NB4 (cell line): Measurements from ENCODE around the gene KIAA1217.

ENCODE experiments used
- MYC ChIP-seq: IDR thresholded peaks from 2 replicates; pipeline ENCODE4 v1.6.1; 2011; ENCODE audit warnings: low read depth, low read length
- POLR2A ChIP-seq: IDR thresholded peaks from 2 replicates; pipeline ENCODE4 v1.6.1; 2011; ENCODE audit warnings: mild to moderate bottlenecking; ENCODE audit not compliant: insufficient read length; ENCODE audit errors: extremely low read depth
- TF ChIP-seq, protein P1 (sequence below): IDR thresholded peaks from one replicate; pipeline ENCODE4 v1.5.1; 2012; ENCODE audit warnings: low read depth, low read length

DNA sequence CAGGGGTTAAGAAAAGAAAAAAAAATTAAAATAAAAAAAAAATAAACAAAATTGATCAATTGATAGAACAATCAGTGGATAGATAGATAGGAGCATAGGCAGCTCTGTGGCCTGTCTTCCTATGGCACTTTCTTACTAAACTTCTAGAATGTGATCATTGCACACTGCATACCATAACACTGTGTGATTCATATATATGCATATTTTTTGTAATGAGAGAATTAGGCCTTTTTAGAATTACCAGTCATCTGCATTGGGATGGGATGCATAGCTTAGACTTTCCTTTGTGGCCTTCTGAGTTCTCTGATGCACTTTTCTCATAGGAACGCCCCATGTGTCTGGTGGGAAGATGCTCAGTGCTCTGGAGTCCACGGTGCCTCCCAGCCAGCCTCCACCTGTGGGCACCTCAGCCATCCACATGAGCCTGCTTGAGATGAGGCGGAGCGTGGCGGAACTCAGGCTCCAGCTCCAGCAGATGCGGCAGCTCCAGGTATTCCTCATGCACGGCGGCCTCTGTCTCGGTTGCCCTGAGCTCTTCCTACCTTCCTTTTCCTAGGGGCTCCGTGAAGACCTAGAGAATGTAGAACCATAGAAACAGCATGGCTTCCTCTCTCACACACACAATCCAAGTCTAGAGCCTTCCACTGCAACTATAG, 292.2 kb downstream of the KIAA1217 start:
- TF ChIP-seq, protein P1, sequence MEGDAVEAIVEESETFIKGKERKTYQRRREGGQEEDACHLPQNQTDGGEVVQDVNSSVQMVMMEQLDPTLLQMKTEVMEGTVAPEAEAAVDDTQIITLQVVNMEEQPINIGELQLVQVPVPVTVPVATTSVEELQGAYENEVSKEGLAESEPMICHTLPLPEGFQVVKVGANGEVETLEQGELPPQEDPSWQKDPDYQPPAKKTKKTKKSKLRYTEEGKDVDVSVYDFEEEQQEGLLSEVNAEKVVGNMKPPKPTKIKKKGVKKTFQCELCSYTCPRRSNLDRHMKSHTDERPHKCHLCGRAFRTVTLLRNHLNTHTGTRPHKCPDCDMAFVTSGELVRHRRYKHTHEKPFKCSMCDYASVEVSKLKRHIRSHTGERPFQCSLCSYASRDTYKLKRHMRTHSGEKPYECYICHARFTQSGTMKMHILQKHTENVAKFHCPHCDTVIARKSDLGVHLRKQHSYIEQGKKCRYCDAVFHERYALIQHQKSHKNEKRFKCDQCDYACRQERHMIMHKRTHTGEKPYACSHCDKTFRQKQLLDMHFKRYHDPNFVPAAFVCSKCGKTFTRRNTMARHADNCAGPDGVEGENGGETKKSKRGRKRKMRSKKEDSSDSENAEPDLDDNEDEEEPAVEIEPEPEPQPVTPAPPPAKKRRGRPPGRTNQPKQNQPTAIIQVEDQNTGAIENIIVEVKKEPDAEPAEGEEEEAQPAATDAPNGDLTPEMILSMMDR: no peak
- TF ChIP-seq POLR2A (no peak), MYC (no peak)
